ENCODE data around the gene BRD9. TPM values are rescaled to one million over a fixed set of nuclear protein-coding genes. Genes with fewer than 3 reads are reported as not detected.

BRD9 gene
- total RNA-seq, 4 donors from 2014 or later = 19.6 to 29.9 (median 25.2) TPM

DNA sequence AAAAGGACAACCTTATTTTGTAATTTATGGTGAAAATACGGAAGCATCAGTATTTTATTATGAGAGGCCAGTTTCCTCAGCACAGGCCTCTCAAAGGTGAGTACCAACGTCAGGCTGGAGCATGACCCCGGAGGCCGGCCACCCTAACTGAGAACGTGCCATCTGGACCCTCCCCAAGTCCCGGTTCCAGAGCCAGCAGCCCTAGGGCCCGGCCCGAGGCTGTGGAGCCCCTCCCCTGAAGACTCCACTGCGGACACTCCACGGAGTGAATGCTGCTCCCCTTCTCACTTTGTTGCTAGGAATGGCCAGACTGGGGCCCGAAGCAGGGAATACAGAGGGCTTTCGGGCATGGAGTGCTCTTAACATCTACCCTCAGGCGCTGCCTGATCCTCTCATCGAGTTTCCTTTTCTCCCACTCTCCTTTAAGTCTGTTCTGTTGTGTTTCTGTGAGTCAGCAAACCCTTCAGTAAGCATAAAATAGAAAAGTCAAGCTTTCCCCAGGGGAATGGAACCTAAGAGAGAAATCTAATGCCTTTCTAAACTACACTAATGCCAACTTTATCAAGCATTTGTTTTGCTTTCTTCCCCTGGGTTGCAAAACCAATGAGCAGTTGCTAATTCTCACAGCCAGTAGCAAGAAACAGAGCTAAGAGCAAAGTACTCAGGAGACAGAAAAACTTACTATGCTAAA is 4.5 kb downstream of the BRD9 start:
- H3K4me1 ChIP-seq = peaks cover 10 to 11% of the 10 kb centered on the region in 2 donors
- TF ChIP-seq CTCF (IDR thresholded peaks at IDR 0.05) (no peak), POLR2A (IDR thresholded peaks at IDR 0.05) (no peak)
- WGBS, 2 donors = 88% methylated on average over 14 of the region's 14 CpGs
- no peak overlapping the region for H3K4me3 ChIP-seq (replicated peaks in 1 of 3)
- H3K27me3 ChIP-seq = no peaks in the 10 kb centered on the region
- intact Hi-C loops (cut with DNase I) = no loop called here
- no peak overlapping the region for H3K27ac ChIP-seq
- no peaks in the 10 kb centered on the region for H3K9me3 ChIP-seq
- no peak for DNase-seq
- H3K36me3 ChIP-seq = peaks cover 41 to 59% of the 10 kb centered on the region in 2 donors

- peaks cover 3 to 7% of the 10 kb centered on the region in 2 donors for H3K4me1 ChIP-seq
- no peaks in the 10 kb centered on the region for H3K9me3 ChIP-seq
- no peak overlapping the region for H3K4me3 ChIP-seq (replicated peaks in 1 of 3)
- H3K36me3 ChIP-seq = peaks cover 50 to 66% of the 10 kb centered on the region in 2 donors
- no peaks in the 10 kb centered on the region for H3K27me3 ChIP-seq
- H3K27ac ChIP-seq = no peak overlapping the region
- WGBS, 2 donors = 92 to 93% methylated on average over 14 to 26 of the region's 26 CpGs
- intact Hi-C loops (cut with DNase I) = no loop called here
- DNase-seq = no peak
- no peak for TF ChIP-seq POLR2A (IDR thresholded peaks at IDR 0.05)
- no peak for TF ChIP-seq CTCF (IDR thresholded peaks at IDR 0.05)
These were observed 5.8 kb downstream of the BRD9 start for GRCh38 chr5:886716-887325.

- H3K9me3 ChIP-seq = no peaks in the 10 kb centered on the region
- no peak overlapping the region for H3K27ac ChIP-seq
- intact Hi-C loops (cut with DNase I) = no loop called here
- DNase-seq = no peak
- no peaks in the 10 kb centered on the region for H3K4me1 ChIP-seq
- no peaks in the 10 kb centered on the region for H3K27me3 ChIP-seq
- 87 to 95% methylated on average over 12 to 13 of the region's 13 CpGs for WGBS, 2 donors
- no peak for TF ChIP-seq POLR2A (IDR thresholded peaks at IDR 0.05)
- TF ChIP-seq CTCF (IDR thresholded peaks at IDR 0.05) = no peak
- H3K36me3 ChIP-seq = peaks cover 58 to 74% of the 10 kb centered on the region in 2 donors
- H3K4me3 ChIP-seq (replicated peaks in 1 of 3) = no peak overlapping the region
These were observed 6.6 kb downstream of the BRD9 start for GRCh38 chr5:886036-886435.

DNA sequence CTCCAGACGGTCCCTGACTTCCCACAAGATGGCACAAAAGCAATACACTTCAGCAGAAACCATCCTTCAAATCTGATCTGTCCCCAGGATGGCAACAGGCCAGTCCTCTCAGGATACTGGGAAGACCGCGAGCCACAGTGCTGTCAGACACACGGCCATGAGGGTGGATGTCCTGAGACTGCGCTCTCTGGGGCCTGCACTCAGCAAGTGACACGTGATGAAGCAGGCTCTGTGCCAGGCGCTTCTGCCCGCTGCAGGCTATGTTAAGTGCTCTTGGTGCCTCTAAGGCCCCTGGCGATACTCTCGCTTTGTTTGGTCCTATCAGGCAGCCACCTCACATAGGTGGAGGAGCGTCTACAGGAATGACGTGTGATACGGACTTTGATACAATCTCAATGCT is 7.1 kb downstream of the BRD9 start:
- Histone ChIP-seq H3K4me3 (replicated peaks in 1 of 3) (no peak overlapping the region), H3K27me3 (no peaks in the 10 kb centered on the region), H3K4me1 (no peaks in the 10 kb centered on the region), H3K9me3 (no peaks in the 10 kb centered on the region), H3K27ac (no peak overlapping the region), H3K36me3 (peaks cover 62 to 77% of the 10 kb centered on the region in 2 donors)
- no peak for TF ChIP-seq CTCF (IDR thresholded peaks at IDR 0.05)
- TF ChIP-seq POLR2A (IDR thresholded peaks at IDR 0.05) = no peak
- peak in 1 of 2 donors; percentile 16 for DNase-seq
- intact Hi-C loops (cut with DNase I) = no loop called here
- 79 to 80% methylated on average over 13 of the region's 13 CpGs for WGBS, 2 donors

- H3K4me3 ChIP-seq (replicated peaks in 1 of 3) = no peak overlapping the region
- no peak for TF ChIP-seq POLR2A (IDR thresholded peaks at IDR 0.05)
- TF ChIP-seq CTCF (IDR thresholded peaks at IDR 0.05) = no peak
- WGBS, 2 donors = 93 to 97% methylated on average over 9 to 18 of the region's 18 CpGs
- H3K36me3 ChIP-seq = peaks cover 62 to 76% of the 10 kb centered on the region in 2 donors
- H3K9me3 ChIP-seq = no peaks in the 10 kb centered on the region
- no peak overlapping the region for H3K27ac ChIP-seq
- no peak for DNase-seq
- intact Hi-C loops (cut with DNase I) = no loop called here
- H3K4me1 ChIP-seq = no peaks in the 10 kb centered on the region
- H3K27me3 ChIP-seq = no peaks in the 10 kb centered on the region
These were observed 7.5 kb downstream of the BRD9 start for GRCh38 chr5:885127-885442.

All from thyroid gland (tissue), 4 donors.